Mesenchymal stem cell (in vitro differentiated cells and primary cell): ENCODE measurements around the gene TNS4.

Source experiments
- DNase-seq: peaks from one replicate; pipeline ENCODE4 v3.0.0-alpha.2; 2013
- H2AFZ ChIP-seq: one replicate; pipeline ENCODE4 v1.6.1; 2013; ENCODE audit warnings: low read depth, mild to moderate bottlenecking, control low read depth, inconsistent platforms, low read length, moderate library complexity
- H2AK5ac ChIP-seq: 2 replicates; pipeline ENCODE4 v1.6.1; 2013; ENCODE audit warnings: low read length, moderate library complexity, mild to moderate bottlenecking, inconsistent platforms; ENCODE audit not compliant: severe bottlenecking
- H2BK120ac ChIP-seq: one replicate; pipeline ENCODE4 v1.6.1; 2013; ENCODE audit warnings: low read depth, mild to moderate bottlenecking, inconsistent platforms, low read length, moderate library complexity
- H2BK12ac ChIP-seq, 2 experiments: one replicate each; pipeline ENCODE4 v1.6.1; 2013; ENCODE audit warnings: inconsistent platforms in 2 of 2, low read length in 2 of 2, mild to moderate bottlenecking in 2 of 2, moderate library complexity in 2 of 2, control low read depth in 1 of 2
- H2BK15ac ChIP-seq: one replicate; pipeline ENCODE4 v1.6.1; 2013; ENCODE audit warnings: mild to moderate bottlenecking, low read depth, inconsistent platforms; ENCODE audit not compliant: poor library complexity, severe bottlenecking
- H2BK5ac ChIP-seq: 2 replicates; pipeline ENCODE4 v1.6.1; 2013; ENCODE audit warnings: low read depth, mild to moderate bottlenecking, low read length, control low read depth, inconsistent platforms; ENCODE audit not compliant: poor library complexity, severe bottlenecking
- H3K14ac ChIP-seq, 2 experiments: one replicate each; pipeline ENCODE4 v1.6.1; 2013; ENCODE audit warnings: inconsistent platforms in 2 of 2, low read length in 2 of 2, control low read depth in 1 of 2, mild to moderate bottlenecking in 1 of 2, moderate library complexity in 1 of 2
- H3K18ac ChIP-seq, 2 experiments: one replicate each; pipeline ENCODE4 v1.6.1; 2013; ENCODE audit warnings: inconsistent platforms in 2 of 2, low read length in 2 of 2, control low read depth in 1 of 2, low read depth in 1 of 2, mild to moderate bottlenecking in 1 of 2
- H3K23ac ChIP-seq, 2 experiments: one replicate each; pipeline ENCODE4 v1.6.1; 2013; ENCODE audit warnings: inconsistent platforms in 2 of 2, low read length in 2 of 2, mild to moderate bottlenecking in 2 of 2, moderate library complexity in 2 of 2, control low read depth in 1 of 2
- H3K27ac ChIP-seq: 2 replicates; pipeline ENCODE4 v1.5.1; 2013; ENCODE audit warnings: mild to moderate bottlenecking, moderate library complexity, low read length, control low read depth, inconsistent platforms; ENCODE audit not compliant: poor library complexity, severe bottlenecking
- H3K27me3 ChIP-seq, 2 experiments: 2 replicates each; pipeline versions ENCODE4 v1.6.1 to v1.7.0; 2013; ENCODE audit warnings: low read length in 2 of 2, mild to moderate bottlenecking in 2 of 2, moderate library complexity in 2 of 2, control low read depth in 1 of 2, inconsistent platforms in 1 of 2; ENCODE audit not compliant: control insufficient read depth in 1 of 2, insufficient read depth in 1 of 2
- H3K36me3 ChIP-seq, 2 experiments: 2 replicates each; pipeline versions ENCODE4 v1.6.1 to v1.7.0; 2013; ENCODE audit warnings: low read length in 2 of 2, control low read depth in 1 of 2, inconsistent platforms in 1 of 2, low read depth in 1 of 2, mild to moderate bottlenecking in 1 of 2; ENCODE audit not compliant: insufficient read depth in 2 of 2, control insufficient read depth in 1 of 2
- H3K4ac ChIP-seq, 2 experiments: one replicate each; pipeline ENCODE4 v1.6.1; 2013; ENCODE audit warnings: inconsistent platforms in 2 of 2, low read length in 2 of 2, mild to moderate bottlenecking in 2 of 2, moderate library complexity in 2 of 2, control low read depth in 1 of 2, low read depth in 1 of 2
- H3K4me1 ChIP-seq: 2 replicates; pipeline ENCODE4 v1.6.1; 2013; ENCODE audit warnings: low read depth, low read length, control low read depth; ENCODE audit not compliant: control insufficient read depth, insufficient read depth
- H3K4me2 ChIP-seq: 2 replicates; pipeline ENCODE4 v1.6.1; 2013; ENCODE audit warnings: low read length, mild to moderate bottlenecking, inconsistent platforms; ENCODE audit not compliant: poor library complexity, severe bottlenecking
- H3K4me3 ChIP-seq, 2 experiments: 2 replicates each; pipeline versions ENCODE4 v1.5.1 to v1.7.0; 2013; ENCODE audit warnings: low read length in 2 of 2, mild to moderate bottlenecking in 2 of 2, control low read depth in 1 of 2, low read depth in 1 of 2; ENCODE audit not compliant: insufficient read depth in 1 of 2
- H3K79me1 ChIP-seq: replicated peaks from 2 replicates; pipeline ENCODE4 v1.6.1; 2013; ENCODE audit warnings: mild to moderate bottlenecking, control low read depth, low read length, inconsistent platforms; ENCODE audit not compliant: poor library complexity, severe bottlenecking
- H3K9ac ChIP-seq: 2 replicates; pipeline ENCODE4 v1.7.0; 2013; ENCODE audit warnings: mild to moderate bottlenecking, low read length, moderate library complexity
- H3K9me3 ChIP-seq: 2 replicates; pipeline ENCODE4 v1.7.0; 2013; ENCODE audit warnings: mild to moderate bottlenecking, low read length; ENCODE audit not compliant: control insufficient read depth
- H4K8ac ChIP-seq: one replicate; pipeline ENCODE4 v1.6.1; 2013; ENCODE audit warnings: inconsistent platforms, mild to moderate bottlenecking, low read length, moderate library complexity
- H4K91ac ChIP-seq: one replicate; pipeline ENCODE4 v1.6.1; 2013; ENCODE audit warnings: mild to moderate bottlenecking, low read length, inconsistent platforms
- WGBS: methylation state at CpG from one replicate; pipeline ENCODE4 v1.1.7; 2013; ENCODE audit warnings: mixed read lengths; 5-methylcytosine and 5-hydroxymethylcytosine counted together

The TNS4 gene

GRCh38 chr17:40485851-40486521 lies 15.4 kb downstream of the TNS4 start:
- WGBS = 9% methylated on average over 15 of the region's 17 CpGs
- peak overlapping the region; percentile 86 for H3K27ac ChIP-seq

GRCh38 chr17:40484973-40485530 lies 16.4 kb downstream of the TNS4 start:
- Histone ChIP-seq H3K14ac (no peak overlapping the region), H2BK15ac (no peak overlapping the region), H3K27ac (no peak overlapping the region), H3K18ac (peak overlapping the region; percentile 3 to 61), H3K23ac (no peak overlapping the region), H2BK120ac (peak overlapping the region; percentile 93), H3K27me3 (no peaks in the 10 kb centered on the region), H4K91ac (peak overlapping the region; percentile 83), H4K8ac (no peak overlapping the region), H2BK5ac (no peak overlapping the region), H3K4me2 (no peak overlapping the region), H2AFZ (no peak overlapping the region), H2AK5ac (peak overlapping the region; percentile 88), H3K9me3 (no peaks in the 10 kb centered on the region), H3K79me1 (no peaks in the 10 kb centered on the region), H3K4ac (peak overlapping the region in 1 of 2 experiments; percentile 93), H3K36me3 (no peaks in the 10 kb centered on the region), H2BK12ac (peak overlapping the region; percentile 75 to 98), H3K9ac (peak overlapping the region; percentile 88), H3K4me1 (peaks cover 39% of the 10 kb centered on the region), H3K4me3 (no peak overlapping the region)
- DNase-seq = no peak
- WGBS = 93% methylated on average over 7 of the region's 7 CpGs

More at GRCh38 chr17:40485851-40486521, 15.4 kb downstream of the TNS4 start:
- Histone ChIP-seq H3K9me3 (no peaks in the 10 kb centered on the region), H3K18ac (peak overlapping the region; percentile 88 to 96), H3K36me3 (no peaks in the 10 kb centered on the region), H2BK15ac (peak overlapping the region; percentile 95), H3K23ac (no peak overlapping the region), H3K14ac (no peak overlapping the region), H2BK12ac (peak overlapping the region; percentile 45 to 87), H2AK5ac (peak overlapping the region; percentile 75), H3K4ac (peak overlapping the region in 1 of 2 experiments; percentile 78), H3K4me1 (peaks cover 47% of the 10 kb centered on the region), H4K91ac (peak overlapping the region; percentile 86), H3K4me3 (peak overlapping the region in 1 of 2 experiments; percentile 50), H3K9ac (peak overlapping the region; percentile 88), H2BK120ac (peak overlapping the region; percentile 93), H3K4me2 (peak overlapping the region; percentile 60), H4K8ac (peak overlapping the region; percentile 89), H3K27me3 (no peaks in the 10 kb centered on the region), H2AFZ (no peak overlapping the region), H3K79me1 (no peaks in the 10 kb centered on the region), H2BK5ac (peak overlapping the region; percentile 81)
- DNase-seq = peak; percentile 100

- peak overlapping the region; percentile 76 to 79 for H3K18ac ChIP-seq
- H2BK120ac ChIP-seq = peak overlapping the region; percentile 73
- no peak overlapping the region for H3K23ac ChIP-seq
- no peaks in the 10 kb centered on the region for H3K9me3 ChIP-seq
- H2BK12ac ChIP-seq = peak overlapping the region; percentile 90 to 98
- H3K79me1 ChIP-seq = no peaks in the 10 kb centered on the region
- WGBS = 89% methylated on average over 18 of the region's 18 CpGs
- H3K4me2 ChIP-seq = no peak overlapping the region
- no peak overlapping the region for H2AFZ ChIP-seq
- peak overlapping the region; percentile 63 for H4K8ac ChIP-seq
- H2BK5ac ChIP-seq = no peak overlapping the region
- no peak for DNase-seq
- H3K36me3 ChIP-seq = no peaks in the 10 kb centered on the region
- peak overlapping the region in 1 of 2 experiments; percentile 51 for H3K14ac ChIP-seq
- H3K4ac ChIP-seq = peak overlapping the region; percentile 88 to 93
- H3K27me3 ChIP-seq = no peaks in the 10 kb centered on the region
- peak overlapping the region; percentile 83 for H2BK15ac ChIP-seq
- peak overlapping the region; percentile 88 for H2AK5ac ChIP-seq
- no peak overlapping the region for H3K27ac ChIP-seq
- H3K4me1 ChIP-seq = peaks cover 35% of the 10 kb centered on the region
- no peak overlapping the region for H3K4me3 ChIP-seq
- no peak overlapping the region for H3K9ac ChIP-seq
- H4K91ac ChIP-seq = peak overlapping the region; percentile 83
These were observed 17.0 kb downstream of the TNS4 start for GRCh38 chr17:40484285-40484972.

- Histone ChIP-seq H2AFZ (no peak overlapping the region), H3K4me2 (no peak overlapping the region), H3K18ac (peak overlapping the region; percentile 64 to 76), H3K14ac (no peak overlapping the region), H3K9me3 (no peaks in the 10 kb centered on the region), H4K8ac (peak overlapping the region; percentile 10), H3K4me1 (peaks cover 31% of the 10 kb centered on the region), H3K4ac (peak overlapping the region in 1 of 2 experiments; percentile 52), H2AK5ac (peak overlapping the region; percentile 33), H2BK15ac (no peak overlapping the region), H3K9ac (no peak overlapping the region), H3K36me3 (no peaks in the 10 kb centered on the region), H3K79me1 (no peaks in the 10 kb centered on the region), H2BK120ac (no peak overlapping the region), H3K4me3 (no peak overlapping the region), H3K27ac (no peak overlapping the region), H2BK5ac (no peak overlapping the region), H2BK12ac (peak overlapping the region; percentile 90 to 98), H4K91ac (no peak overlapping the region), H3K23ac (no peak overlapping the region), H3K27me3 (no peaks in the 10 kb centered on the region)
- 69% methylated on average over 4 of the region's 4 CpGs for WGBS
- no peak for DNase-seq
These were observed 17.7 kb downstream of the TNS4 start for GRCh38 chr17:40483679-40484078.
